PFSK-1 (cell line): ENCODE data around the gene RGS17.

ENCODE experiments used
- FOXP2 ChIP-seq: optimal IDR thresholded peaks from 2 replicates; pipeline ENCODE3; 2011; ENCODE audit warnings: borderline replicate concordance, control low read depth, inconsistent platforms; ENCODE audit not compliant: insufficient read depth; ENCODE audit errors: extremely low read length, extremely low read depth
- POLR2AphosphoS5 ChIP-seq: IDR thresholded peaks from 2 replicates; pipeline ENCODE4 v1.6.1; 2012; ENCODE audit warnings: low read depth, mild to moderate bottlenecking, control low read depth, low read length, moderate library complexity
- REST ChIP-seq, 2 experiments: IDR thresholded peaks; 2 replicates each; pipeline versions ENCODE4 v1.6.1 to v1.8.0; 2011 to 2012; ENCODE audit warnings: low read depth in 2 of 2, low read length in 2 of 2, control low read depth in 1 of 2, inconsistent platforms in 1 of 2, mild to moderate bottlenecking in 1 of 2, moderate library complexity in 1 of 2; ENCODE audit not compliant: insufficient read depth in 1 of 2
- SIN3A ChIP-seq: IDR thresholded peaks from 2 replicates; pipeline ENCODE4 v1.6.1; 2012; ENCODE audit warnings: mild to moderate bottlenecking, low read length, moderate library complexity, borderline replicate concordance; ENCODE audit not compliant: insufficient read depth
- TAF1 ChIP-seq: IDR thresholded peaks from 2 replicates; pipeline ENCODE4 v1.6.1; 2012; ENCODE audit warnings: low read length, control low read depth, borderline replicate concordance; ENCODE audit not compliant: insufficient read depth

The RGS17 gene

GRCh38 chr6:153150371-153150751 lies 19.3 kb upstream of the RGS17 start:
- TF ChIP-seq POLR2AphosphoS5 (no peak), FOXP2 (no peak), SIN3A (no peak), REST (IDR thresholded peaks at IDR 0.05; ENCODE audit: insufficient read depth in 1 of 2, low read depth in 2 of 2, low read length in 2 of 2) (no peak), TAF1 (no peak)

GRCh38 chr6:153149891-153150290 lies 18.8 kb upstream of the RGS17 start:
- TF ChIP-seq POLR2AphosphoS5 (no peak), SIN3A (no peak), FOXP2 (no peak), TAF1 (no peak), REST (IDR thresholded peaks at IDR 0.05; ENCODE audit: insufficient read depth in 1 of 2, low read depth in 2 of 2, low read length in 2 of 2) (no peak)

DNA sequence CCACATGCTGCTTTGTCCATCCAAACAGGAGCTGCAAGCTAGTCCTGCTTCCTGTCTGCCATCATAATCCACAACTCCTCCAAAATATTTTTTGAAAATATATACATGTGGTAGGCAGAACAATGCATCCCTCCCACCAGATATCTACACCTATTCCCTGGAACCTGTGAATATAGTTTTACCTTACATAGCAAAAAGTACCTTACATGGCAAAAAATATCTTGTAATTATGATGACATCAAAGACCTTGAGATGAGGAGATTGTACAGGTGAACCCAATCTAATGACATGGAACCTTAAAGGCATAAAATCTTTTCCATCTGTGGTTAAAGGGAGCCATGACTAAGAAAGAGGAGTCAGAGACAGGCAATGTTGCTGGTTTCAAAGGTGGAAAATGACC lies 15.3 kb upstream of the RGS17 start:
- no peak for TF ChIP-seq FOXP2
- TF ChIP-seq TAF1: no peak
- no peak for TF ChIP-seq REST (IDR thresholded peaks at IDR 0.05; ENCODE audit: insufficient read depth in 1 of 2, low read depth in 2 of 2, low read length in 2 of 2)
- TF ChIP-seq POLR2AphosphoS5: no peak
- no peak for TF ChIP-seq SIN3A

DNA sequence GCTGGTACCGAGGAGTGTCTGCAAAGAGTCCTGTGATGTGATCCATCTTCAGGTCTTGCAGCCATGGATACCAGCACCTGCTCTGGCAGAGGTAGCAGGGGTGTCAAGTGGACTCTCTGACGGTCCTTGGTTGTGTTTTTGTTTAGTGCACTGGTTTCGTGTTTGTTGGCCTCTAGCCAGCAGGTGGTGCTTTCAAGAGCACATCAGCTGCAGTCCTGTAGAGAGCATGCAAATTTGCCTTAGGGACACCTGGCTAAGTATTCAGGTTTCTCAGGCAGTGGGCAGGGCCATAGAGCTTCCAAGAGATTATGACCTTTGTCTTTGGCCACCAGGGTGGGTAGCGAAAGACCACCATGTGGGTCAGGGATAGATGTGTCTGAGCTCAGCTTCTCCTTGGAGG lies 14.5 kb upstream of the RGS17 start:
- no peak for TF ChIP-seq FOXP2
- no peak for TF ChIP-seq TAF1
- TF ChIP-seq REST (IDR thresholded peaks at IDR 0.05; ENCODE audit: insufficient read depth in 1 of 2, low read depth in 2 of 2, low read length in 2 of 2): no peak
- TF ChIP-seq POLR2AphosphoS5: no peak
- no peak for TF ChIP-seq SIN3A

GRCh38 chr6:153143200-153143599 lies 12.1 kb upstream of the RGS17 start:
- TF ChIP-seq POLR2AphosphoS5: no peak
